GM23338 (cell line): ENCODE data around the gene NOMO2.
"Not testable (repeated sequence)": the region's sequence is repeated elsewhere in the genome, so short reads cannot be mapped to it uniquely, and the experiment has no call there.

Experiments
- EZH2 ChIP-seq: fragments of 200-600 bp; sonication (generic); IDR thresholded peaks from one replicate; pipeline ENCODE4 v1.8.0; 2017; ENCODE audit warnings: antibody characterized with exemption, mild to moderate bottlenecking, low read depth; ENCODE audit not compliant: unreplicated experiment
- NANOG ChIP-seq: IDR thresholded peaks from 2 replicates; pipeline ENCODE4 v1.6.1; 2016; ENCODE audit warnings: antibody characterized with exemption, borderline replicate concordance

- TF ChIP-seq EZH2, NANOG: not testable (repeated sequence)
Observed at GRCh38 chr16:18436025-18436424, 125.9 kb downstream of the NOMO2 start.
